Measurements from ENCODE around the gene GPC6.

The GPC6 gene

DNA sequence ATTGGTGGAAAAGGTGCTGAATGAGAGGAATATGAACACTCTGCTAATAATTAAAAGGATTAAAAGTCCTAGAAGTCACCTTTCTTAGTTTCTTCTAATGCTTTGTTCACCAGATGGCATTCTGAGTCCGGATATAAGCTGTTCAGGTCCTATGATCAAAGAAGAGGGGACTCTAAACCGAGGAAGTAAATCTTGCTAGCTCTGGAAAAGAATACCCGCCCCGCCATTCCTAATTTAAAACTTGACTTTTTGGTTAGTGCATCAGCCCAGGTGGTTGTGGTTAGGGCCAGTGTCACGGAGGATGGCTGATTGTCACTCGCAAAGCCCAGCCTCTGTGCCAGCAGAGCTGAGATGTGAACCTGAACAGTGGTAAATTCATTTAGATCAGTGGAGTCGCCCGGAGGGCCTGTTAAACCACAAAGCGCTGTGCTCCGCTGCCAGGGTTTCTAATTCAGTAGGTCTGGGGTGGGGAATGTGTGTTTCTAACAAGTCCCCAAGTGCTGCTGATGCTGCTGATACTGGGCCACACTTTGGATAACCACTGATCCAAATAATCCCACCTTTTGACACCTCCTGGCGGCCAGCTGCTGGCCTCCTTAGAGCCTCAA is 827.5 kb downstream of the GPC6 start:
- no peak for DNase-seq (ENCODE audit: low read depth)

DNA sequence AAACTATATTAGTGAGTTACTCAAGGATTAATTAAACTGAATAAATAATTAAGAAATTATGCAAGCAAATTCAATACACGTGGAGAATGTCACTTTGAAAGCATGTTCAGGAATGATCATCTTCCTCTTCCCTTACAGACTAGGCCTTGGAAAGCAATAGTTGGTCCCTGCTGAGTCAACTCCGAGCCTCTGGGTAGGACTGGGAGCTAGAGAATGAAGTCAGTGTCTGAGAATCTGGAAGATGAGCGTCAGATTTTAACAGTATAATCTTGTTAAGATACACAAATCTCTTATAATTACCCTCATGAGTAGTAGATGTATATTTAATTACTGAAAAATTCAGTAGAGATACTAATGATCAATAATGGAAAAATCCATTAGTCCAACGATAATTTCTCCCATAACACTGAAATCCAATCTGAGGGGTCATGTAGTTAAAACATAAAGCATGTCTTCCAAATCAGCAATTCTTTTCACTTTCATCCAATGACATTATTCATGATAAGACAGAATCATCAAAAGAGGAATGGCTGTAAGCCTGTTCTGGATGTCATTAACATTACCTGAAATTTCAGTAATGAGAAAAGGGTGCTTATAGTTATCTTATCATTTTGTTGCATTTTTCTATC is 829.9 kb downstream of the GPC6 start:
- DNase-seq (ENCODE audit: low read depth), result no peak

- DNase-seq (ENCODE audit: low read depth), result no peak
Observed at GRCh38 chr13:94057618-94058186, 831.1 kb downstream of the GPC6 start.

DNA sequence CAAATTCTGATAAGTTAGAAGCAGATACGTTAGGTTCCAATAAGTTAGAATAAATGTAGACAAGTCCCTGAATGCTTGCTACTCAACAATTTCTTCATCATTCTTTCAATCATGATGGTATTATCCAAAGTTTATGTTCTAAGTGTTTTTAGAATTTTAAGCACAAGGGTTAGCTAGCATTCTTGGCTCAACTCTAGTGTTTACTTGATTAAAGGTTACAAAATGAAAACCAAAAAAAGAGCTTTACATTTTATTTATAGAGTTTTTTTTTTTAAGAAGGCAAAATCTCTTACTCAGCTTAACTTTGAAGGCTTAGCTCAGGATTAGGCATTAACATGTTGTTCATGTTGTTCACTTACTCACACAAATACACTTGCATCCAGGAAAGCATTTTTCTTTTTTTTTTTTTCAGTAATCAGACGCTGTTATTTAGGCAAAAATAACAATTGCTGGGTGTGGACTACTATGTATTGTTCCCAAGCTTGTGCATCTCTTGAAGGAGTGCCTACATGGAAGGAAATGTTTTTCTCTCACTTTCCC is 832.3 kb downstream of the GPC6 start:
- DNase-seq (ENCODE audit: low read depth), result no peak

DNA sequence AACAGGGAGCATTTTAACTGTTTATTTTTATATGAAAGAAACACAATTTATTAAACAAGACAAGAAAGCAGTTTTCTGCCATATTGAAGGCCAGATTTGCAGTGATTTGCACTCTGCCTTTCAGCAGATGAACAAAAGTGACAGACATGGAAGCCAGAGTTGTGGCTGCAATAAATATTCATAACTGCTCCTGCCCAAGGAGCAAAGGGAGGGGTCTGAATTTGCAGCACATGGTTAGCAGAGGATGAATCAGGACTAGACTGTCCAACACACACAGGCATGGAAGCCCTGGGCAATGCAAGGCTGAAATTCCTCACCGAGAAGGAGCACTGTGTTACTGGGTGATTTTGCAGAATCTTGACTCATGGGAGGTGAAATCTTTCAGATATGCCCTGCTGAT is 834.7 kb downstream of the GPC6 start:
- no peak for DNase-seq (ENCODE audit: low read depth)

DNA sequence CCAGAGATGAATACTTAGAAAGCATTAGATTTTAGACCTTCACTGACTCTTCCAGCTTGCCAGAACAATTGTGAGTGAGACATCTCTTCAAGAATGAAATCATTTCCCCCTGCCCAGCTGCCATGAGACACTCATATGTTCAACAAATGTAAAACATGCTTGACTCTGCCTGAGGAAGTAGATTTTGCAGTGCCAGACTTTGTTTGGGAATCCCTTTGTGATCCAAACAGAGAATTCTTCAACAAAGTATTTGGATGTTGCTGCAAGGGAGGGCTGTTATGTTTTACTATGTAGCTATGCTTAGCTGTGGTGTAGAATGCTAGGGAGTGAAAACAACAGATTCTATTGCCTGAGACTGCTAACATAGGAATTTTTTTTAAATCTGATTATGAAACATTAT is 836.5 kb downstream of the GPC6 start:
- DNase-seq (ENCODE audit: low read depth), result no peak

GRCh38 chr13:94063848-94064247 is 837.2 kb downstream of the GPC6 start:
- DNase-seq (ENCODE audit: low read depth), result no peak

DNA sequence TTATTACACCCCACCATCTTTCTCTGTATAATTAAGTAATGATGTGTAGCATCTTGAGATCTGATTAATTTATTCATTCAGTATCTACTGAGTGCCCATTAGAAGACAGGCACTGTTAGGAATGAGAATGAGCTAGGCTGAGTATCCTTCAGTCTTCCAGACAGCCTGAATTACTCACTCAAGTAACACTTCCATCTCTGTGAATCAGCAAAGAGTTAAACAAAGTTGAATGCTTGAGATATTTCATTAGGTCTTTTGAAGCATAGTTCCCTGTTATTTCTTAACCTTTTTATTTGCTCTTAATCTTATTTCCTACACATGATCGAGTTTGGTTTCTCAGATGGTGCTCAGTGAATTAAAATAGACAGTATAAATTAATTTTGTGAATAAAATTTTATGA is 839.1 kb downstream of the GPC6 start:
- no peak for DNase-seq (ENCODE audit: low read depth)

GRCh38 chr13:94073007-94073744 is 846.6 kb downstream of the GPC6 start:
- no peak for DNase-seq (ENCODE audit: low read depth)

DNA sequence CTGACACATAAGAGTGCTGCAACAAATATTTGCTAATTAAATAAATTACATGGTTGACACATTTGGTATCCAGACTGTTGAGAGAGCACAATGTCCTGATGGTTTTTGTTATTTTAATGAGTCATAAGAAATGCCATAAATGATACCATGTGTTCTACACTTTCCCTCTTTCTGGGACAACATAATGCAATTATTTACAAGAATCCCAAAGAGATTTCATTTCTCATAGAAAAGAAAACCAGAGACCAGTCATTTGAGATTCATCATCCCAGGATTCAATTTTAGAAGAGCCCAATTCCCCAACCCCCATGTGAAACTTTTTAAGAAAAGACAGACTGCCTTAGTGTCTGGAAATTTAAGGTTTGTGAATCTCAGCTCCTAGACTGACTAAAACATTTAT is 853.3 kb downstream of the GPC6 start:
- DNase-seq (ENCODE audit: low read depth), result no peak

GRCh38 chr13:94080527-94080926 is 853.9 kb downstream of the GPC6 start:
- DNase-seq (ENCODE audit: low read depth), result no peak

DNA sequence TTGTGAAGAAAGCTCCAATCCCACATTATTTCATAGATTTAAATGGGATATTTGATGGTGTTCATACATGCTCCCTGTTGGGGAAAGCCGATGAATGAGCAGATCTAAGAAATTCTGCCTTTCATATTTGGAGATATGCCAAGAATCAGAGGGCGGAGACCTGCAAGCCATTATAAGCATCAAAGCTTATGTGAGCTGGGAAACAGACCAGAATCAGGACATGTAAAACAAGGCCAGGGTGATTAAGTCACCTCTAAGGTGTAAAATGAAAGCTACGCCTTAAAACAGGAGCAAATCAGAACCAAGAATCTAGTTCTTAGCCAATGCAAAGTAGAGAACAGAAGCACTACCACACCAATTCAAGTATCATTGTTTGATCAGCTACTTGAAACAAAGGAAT is 860.5 kb downstream of the GPC6 start:
- DNase-seq (ENCODE audit: low read depth), result no peak

DNA sequence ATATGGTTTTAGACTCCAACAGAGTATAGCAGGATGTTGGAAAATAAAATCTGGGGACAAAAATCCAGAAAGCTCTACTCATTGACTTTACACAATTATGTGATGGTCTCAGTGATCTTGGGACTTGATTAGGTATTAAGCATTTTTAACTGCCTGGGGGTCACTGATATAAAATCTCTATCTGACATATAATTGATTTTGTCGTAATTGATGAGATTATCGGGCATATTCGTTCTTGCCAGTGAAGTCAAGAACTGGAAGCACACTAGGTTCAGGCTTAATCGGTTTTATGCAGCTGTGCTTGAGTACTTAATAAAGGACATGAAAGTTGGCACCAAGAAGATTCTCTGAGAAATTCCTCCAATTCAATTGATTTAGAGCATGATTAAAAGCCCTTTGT is 862.1 kb downstream of the GPC6 start:
- DNase-seq (ENCODE audit: low read depth), result no peak

DNA sequence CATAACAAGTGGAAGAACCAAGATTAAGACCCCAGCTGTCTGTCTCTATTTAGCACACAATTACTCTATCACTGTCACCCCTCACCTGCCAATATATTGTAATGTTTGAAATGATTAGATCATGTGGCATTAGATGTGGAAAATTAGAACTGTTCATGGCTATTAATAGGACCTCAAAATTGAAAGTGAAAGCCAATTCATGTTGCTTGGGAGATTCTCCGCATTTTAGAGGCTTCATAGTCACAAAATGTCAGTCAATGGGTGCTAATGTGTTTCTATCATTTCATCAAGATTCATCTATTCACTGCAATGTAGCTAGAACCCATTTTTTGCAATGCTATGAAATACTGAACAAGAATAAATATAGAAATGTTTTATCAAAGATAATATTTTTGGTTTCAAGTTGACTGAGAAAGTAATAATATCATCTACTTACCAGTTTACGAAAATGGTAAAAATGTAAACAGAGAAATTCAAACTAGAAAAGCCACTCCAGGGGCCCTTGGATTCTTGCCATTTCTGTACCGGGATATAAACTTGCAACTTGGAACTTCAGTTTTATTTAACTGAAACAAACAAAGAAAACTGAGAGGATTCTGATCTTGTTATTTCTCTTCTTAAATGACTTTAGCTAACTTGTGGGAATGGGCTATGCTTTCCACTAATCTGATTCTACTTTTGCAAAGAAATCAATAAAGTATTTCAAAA is 864.3 kb downstream of the GPC6 start:
- no peak for DNase-seq (ENCODE audit: low read depth)

GRCh38 chr13:94093652-94094315 is 867.2 kb downstream of the GPC6 start:
- no peak for DNase-seq (ENCODE audit: low read depth)

DNA sequence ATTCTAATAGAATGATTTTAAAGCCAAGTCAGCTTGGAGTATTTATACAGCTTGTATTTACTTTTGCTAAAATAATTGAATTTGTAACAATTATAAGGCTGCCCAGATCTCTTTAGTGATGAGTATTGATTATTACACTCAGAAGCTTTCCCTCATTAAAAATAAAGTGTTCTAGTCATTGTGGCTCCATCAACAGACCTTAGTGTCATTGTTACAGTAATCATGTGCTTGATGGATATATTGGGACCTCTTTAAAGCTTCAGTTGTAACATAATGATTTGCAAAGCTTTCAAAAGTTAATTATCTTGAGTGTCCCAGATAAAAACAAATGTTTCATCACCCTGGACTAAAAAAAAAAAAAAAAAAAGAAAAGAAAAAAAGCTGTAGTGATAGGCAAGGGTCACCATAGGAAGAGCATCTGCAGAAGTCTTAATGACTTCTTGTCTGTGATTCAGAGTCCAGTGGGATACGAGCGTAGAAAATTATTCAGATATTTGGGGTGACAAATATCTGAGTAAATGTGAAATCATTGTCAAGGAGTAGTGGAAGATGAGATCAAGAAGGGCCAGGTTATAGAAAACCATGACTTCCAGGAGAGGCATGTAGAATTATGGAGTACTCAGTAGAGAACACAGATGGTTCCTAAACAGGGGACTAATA is 883.2 kb downstream of the GPC6 start:
- DNase-seq (ENCODE audit: low read depth), result no peak

GRCh38 chr13:94112227-94112626 is 885.6 kb downstream of the GPC6 start:
- DNase-seq (ENCODE audit: low read depth), result no peak

DNA sequence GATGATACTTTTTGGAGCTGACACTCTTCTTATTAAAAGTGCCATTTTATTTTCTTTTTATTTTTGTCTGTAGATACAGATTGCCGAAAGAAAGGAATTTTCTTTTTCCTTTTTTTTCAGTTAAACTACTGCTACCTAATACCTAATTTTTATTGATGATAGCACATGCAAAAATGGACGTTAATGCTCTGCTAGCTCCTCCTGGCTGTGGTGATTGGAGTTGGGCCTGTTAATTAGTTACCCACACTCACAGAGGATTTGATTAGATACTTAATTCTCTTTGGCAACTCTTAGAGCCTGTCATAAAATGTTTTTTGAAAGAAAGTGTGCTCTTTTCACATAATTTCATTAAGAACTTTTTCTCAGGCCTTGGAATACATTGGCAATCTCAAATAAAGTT is 886.1 kb downstream of the GPC6 start:
- no peak for DNase-seq (ENCODE audit: low read depth)

DNA sequence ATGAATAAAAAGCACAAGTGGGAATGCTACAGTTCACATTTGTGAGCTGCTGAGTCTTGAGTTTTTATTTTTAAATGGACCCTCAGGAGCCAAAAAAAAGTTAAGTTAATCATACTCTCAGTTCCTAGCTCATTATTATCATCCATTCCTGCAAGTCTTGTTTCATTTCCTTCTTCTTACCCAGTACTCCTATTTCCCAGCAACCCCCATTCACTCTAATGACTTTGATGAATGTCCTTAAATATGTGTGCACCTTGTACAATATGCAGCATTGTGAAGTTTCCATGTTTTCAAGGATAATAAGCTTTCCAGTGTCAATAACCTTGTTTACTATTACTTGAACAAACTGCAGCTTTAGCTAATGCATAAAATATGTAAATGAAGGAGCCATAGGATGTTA is 886.6 kb downstream of the GPC6 start:
- no peak for DNase-seq (ENCODE audit: low read depth)

DNA sequence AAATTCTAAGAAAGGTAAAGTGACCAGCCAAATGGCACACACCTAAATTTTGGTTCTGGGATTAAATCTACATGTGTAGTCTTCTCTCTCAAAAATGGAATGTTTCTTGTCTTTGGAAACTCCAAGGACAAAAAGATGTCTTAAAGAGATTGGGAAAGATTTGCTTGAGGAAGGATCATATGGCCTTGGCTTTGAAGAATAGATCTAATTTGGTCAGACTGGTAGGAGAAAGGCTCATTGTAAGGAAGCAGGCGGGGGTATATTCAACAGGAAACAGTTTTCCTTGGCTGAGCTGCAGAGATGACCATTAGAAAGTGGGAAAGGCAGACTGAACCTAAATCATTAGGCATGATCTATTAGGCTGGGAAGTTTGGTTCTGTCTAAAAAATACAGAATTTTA is 887.6 kb downstream of the GPC6 start:
- no peak for DNase-seq (ENCODE audit: low read depth)

- DNase-seq (ENCODE audit: low read depth), result no peak
Observed at GRCh38 chr13:94115054-94115453, 888.4 kb downstream of the GPC6 start.
